ENCODE results near the gene MED7. TPM values are rescaled to one million over a fixed set of nuclear protein-coding genes. Genes with fewer than 3 reads are reported as not detected.

MED7 gene
- total RNA-seq, 1 donor from 2014 or later = 32.5 TPM

DNA sequence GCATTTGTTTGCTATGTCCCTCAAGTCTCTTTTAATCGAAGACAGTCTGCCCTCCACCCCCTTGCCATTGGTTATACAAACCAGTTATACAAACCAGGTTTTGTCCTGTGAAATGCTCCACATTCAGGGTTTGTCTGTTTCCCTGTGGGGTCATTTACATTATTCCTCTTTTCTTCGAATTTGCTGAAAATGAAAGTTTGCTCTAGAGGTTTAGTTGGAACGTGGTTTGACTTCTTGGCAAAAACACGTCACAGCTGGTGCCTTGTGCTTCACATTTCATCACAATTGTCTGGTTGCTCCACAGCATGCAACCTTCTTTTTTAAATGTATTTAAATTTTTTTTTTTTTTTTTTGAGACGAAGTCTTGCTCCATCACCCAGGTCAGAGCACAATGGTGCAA, 29.7 kb downstream of the MED7 start:
- H3K27me3 ChIP-seq = no peaks in the 10 kb centered on the region
- H3K36me3 Mint-ChIP-seq = no peaks in the 10 kb centered on the region
- DNase-seq (ENCODE audit: low spot score) = no peak
- H3K9me3 ChIP-seq (ENCODE audit: low read depth) = no peaks in the 10 kb centered on the region
- no peaks in the 10 kb centered on the region for H3K36me3 ChIP-seq
- H3K79me2 ChIP-seq (ENCODE audit: low read depth) = no peaks in the 10 kb centered on the region
- H2AFZ ChIP-seq (replicated peaks) = no peak overlapping the region
- H3K27ac Mint-ChIP-seq = no peak overlapping the region
- peaks cover 6% of the 10 kb centered on the region for H3K4me1 Mint-ChIP-seq
- H3K27ac ChIP-seq = no peak overlapping the region
- no peaks in the 10 kb centered on the region for H3K9me3 Mint-ChIP-seq
- H3F3A ChIP-seq (ENCODE audit: low read depth) = no peaks in the 10 kb centered on the region
- no peak overlapping the region for H3K4me2 ChIP-seq
- no peaks in the 10 kb centered on the region for H3K4me1 ChIP-seq
- TF ChIP-seq, protein P1, sequence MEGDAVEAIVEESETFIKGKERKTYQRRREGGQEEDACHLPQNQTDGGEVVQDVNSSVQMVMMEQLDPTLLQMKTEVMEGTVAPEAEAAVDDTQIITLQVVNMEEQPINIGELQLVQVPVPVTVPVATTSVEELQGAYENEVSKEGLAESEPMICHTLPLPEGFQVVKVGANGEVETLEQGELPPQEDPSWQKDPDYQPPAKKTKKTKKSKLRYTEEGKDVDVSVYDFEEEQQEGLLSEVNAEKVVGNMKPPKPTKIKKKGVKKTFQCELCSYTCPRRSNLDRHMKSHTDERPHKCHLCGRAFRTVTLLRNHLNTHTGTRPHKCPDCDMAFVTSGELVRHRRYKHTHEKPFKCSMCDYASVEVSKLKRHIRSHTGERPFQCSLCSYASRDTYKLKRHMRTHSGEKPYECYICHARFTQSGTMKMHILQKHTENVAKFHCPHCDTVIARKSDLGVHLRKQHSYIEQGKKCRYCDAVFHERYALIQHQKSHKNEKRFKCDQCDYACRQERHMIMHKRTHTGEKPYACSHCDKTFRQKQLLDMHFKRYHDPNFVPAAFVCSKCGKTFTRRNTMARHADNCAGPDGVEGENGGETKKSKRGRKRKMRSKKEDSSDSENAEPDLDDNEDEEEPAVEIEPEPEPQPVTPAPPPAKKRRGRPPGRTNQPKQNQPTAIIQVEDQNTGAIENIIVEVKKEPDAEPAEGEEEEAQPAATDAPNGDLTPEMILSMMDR (IDR thresholded peaks at IDR 0.05) = no peak
- TF ChIP-seq EZH2 (IDR thresholded peaks at IDR 0.05) = no peak
- no peak for TF ChIP-seq EZH2phosphoT487 (IDR thresholded peaks at IDR 0.05)
- no peak overlapping the region for H3K4me3 Mint-ChIP-seq
- H4K20me1 ChIP-seq (ENCODE audit: low read depth) = no peaks in the 10 kb centered on the region
- no peak overlapping the region for H3K4me3 ChIP-seq
- no peak overlapping the region for H3K9ac ChIP-seq
- no peaks in the 10 kb centered on the region for H3K27me3 Mint-ChIP-seq (ENCODE audit: insufficient read depth, low read depth)

DNA sequence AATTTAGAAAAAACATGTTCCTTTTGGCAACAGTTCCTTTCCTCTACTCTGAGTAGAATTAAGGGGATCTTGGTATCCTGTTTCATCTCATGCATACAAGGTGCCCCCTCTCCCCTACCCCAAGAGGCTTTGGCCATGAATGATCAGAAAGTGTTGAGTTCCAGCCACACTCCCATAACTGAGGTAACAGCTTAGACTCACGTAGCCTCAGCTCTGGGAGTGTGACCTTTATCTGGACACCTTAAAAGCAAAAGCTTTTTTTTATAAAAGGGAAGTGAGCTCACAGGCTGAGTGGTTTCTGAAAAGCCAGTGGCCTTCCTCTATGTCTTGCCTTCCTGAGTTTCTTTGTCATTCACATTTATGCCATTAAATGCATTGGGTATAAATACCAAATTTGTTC, 32.9 kb downstream of the MED7 start:
- H3K4me1 Mint-ChIP-seq = peaks cover 14% of the 10 kb centered on the region
- H3K4me3 Mint-ChIP-seq = no peak overlapping the region
- TF ChIP-seq EZH2phosphoT487 (IDR thresholded peaks at IDR 0.05) (no peak), EZH2 (IDR thresholded peaks at IDR 0.05) (no peak)
- TF ChIP-seq, protein P1 (IDR thresholded peaks at IDR 0.05) = no peak
- no peak overlapping the region for H3K27ac Mint-ChIP-seq
- no peaks in the 10 kb centered on the region for H3K36me3 ChIP-seq
- no peak overlapping the region for H3K4me2 ChIP-seq
- no peak overlapping the region for H3K9ac ChIP-seq
- H3K27me3 Mint-ChIP-seq (ENCODE audit: insufficient read depth, low read depth) = no peaks in the 10 kb centered on the region
- no peaks in the 10 kb centered on the region for H3K9me3 Mint-ChIP-seq
- H2AFZ ChIP-seq (replicated peaks) = no peak overlapping the region
- no peaks in the 10 kb centered on the region for H3K9me3 ChIP-seq (ENCODE audit: low read depth)
- H3K4me1 ChIP-seq = no peaks in the 10 kb centered on the region
- DNase-seq (ENCODE audit: low spot score) = no peak
- H3K4me3 ChIP-seq = no peak overlapping the region
- no peaks in the 10 kb centered on the region for H3K79me2 ChIP-seq (ENCODE audit: low read depth)
- no peaks in the 10 kb centered on the region for H3K27me3 ChIP-seq
- H4K20me1 ChIP-seq (ENCODE audit: low read depth) = no peaks in the 10 kb centered on the region
- no peaks in the 10 kb centered on the region for H3F3A ChIP-seq (ENCODE audit: low read depth)
- no peak overlapping the region for H3K27ac ChIP-seq
- no peaks in the 10 kb centered on the region for H3K36me3 Mint-ChIP-seq

DNA sequence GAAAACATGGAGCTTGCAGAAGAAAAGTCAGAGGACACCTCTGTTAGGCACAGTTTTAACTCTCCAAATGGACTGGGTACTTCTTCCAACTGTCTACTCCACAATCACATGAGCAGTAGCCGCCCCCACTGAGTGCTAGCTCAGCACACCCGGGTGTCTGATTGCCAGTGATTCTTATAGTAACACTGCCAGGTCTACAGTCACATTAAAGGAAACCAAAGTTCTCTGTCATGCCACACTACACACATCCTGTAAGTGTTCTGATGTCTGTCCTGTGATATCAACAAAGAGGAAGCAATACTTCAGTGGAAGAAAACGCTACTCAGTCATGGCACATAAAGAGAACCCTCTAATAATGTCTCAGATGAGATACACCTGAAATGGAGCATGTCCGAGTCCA, 33.7 kb downstream of the MED7 start, which contains the start of gene HAVCR2:
Gene HAVCR2 (minus strand): TSS at position 69 of the 400 bp plus-strand sequence. CDS start 61 bp downstream, at position 8.
- no peaks in the 10 kb centered on the region for H3K36me3 ChIP-seq
- no peaks in the 10 kb centered on the region for H4K20me1 ChIP-seq (ENCODE audit: low read depth)
- no peak within 1 kb of the TSS for H3K27ac ChIP-seq
- no peak within 1 kb of the TSS for H3K4me2 ChIP-seq
- Mint-ChIP-seq H3K4me1 (peaks cover 14% of the 10 kb centered on the region), H3K27me3 (ENCODE audit: insufficient read depth, low read depth) (no peaks in the 10 kb centered on the region), H3K27ac (no peak within 1 kb of the TSS), H3K9me3 (no peaks in the 10 kb centered on the region), H3K36me3 (no peaks in the 10 kb centered on the region), H3K4me3 (no peak within 1 kb of the TSS)
- no peak within 1 kb of the TSS for H3K9ac ChIP-seq
- no peak within 1 kb of the TSS for H3K4me3 ChIP-seq
- H2AFZ ChIP-seq (replicated peaks) = no peak within 1 kb of the TSS
- no peaks in the 10 kb centered on the region for H3K9me3 ChIP-seq (ENCODE audit: low read depth)
- no peaks in the 10 kb centered on the region for H3K4me1 ChIP-seq
- DNase-seq (ENCODE audit: low spot score) = no peak
- no peaks in the 10 kb centered on the region for H3F3A ChIP-seq (ENCODE audit: low read depth)
- no peak for TF ChIP-seq EZH2 (IDR thresholded peaks at IDR 0.05)
- TF ChIP-seq, protein P1 (IDR thresholded peaks at IDR 0.05) = no peak
- no peak for TF ChIP-seq EZH2phosphoT487 (IDR thresholded peaks at IDR 0.05)
- no peaks in the 10 kb centered on the region for H3K27me3 ChIP-seq
- H3K79me2 ChIP-seq (ENCODE audit: low read depth) = no peaks in the 10 kb centered on the region
